ENCODE results near the gene UBASH3A.

GRCh38 chr21:42437786-42438185 lies 34.1 kb downstream of the UBASH3A start:
- TF ChIP-seq CTCF (IDR thresholded peaks at IDR 0.05) (no peak), POLR2A (IDR thresholded peaks at IDR 0.05) (no peak), EP300 (IDR thresholded peaks at IDR 0.05) (no peak), POLR2AphosphoS5 (IDR thresholded peaks at IDR 0.05) (no peak)
